HG02973 (cell line): ENCODE measurements around the gene CHAC1.
A peak's percentile ranks its signal among the peaks of the same experiment; 100 is the strongest.
"Not testable (repeated sequence)": the region's sequence is repeated elsewhere in the genome, so short reads cannot be mapped to it uniquely, and the experiment has no call there.

Experiments
- ATAC-seq: cut with Tn5 transposase; IDR thresholded peaks from one replicate; pipeline ENCODE4 v1.9.1; 2021; ENCODE audit warnings: moderate library complexity; ENCODE audit not compliant: unreplicated experiment

CHAC1 gene

GRCh38 chr15:40936709-40937666, 16.3 kb upstream of the CHAC1 start:
- no peak for ATAC-seq

- ATAC-seq: no peak
These were observed 15.3 kb upstream of the CHAC1 start for GRCh38 chr15:40937762-40938535.

DNA sequence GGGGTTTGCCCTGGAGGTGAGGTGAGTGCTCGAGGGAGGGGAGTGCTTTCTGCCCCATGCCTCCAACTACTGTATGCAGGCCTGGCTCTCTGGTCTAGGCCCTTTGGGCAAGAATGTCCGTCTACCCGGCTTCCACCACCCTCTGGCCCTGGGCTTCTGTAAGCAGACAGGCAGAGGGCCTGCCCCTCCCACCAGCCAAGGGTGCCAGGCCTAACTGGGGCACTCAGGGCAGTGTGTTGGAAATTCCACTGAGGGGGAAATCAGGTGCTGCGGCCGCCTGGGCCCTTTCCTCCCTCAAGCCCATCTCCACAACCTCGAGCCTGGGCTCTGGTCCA, 14.8 kb upstream of the CHAC1 start:
- ATAC-seq: no peak

DNA sequence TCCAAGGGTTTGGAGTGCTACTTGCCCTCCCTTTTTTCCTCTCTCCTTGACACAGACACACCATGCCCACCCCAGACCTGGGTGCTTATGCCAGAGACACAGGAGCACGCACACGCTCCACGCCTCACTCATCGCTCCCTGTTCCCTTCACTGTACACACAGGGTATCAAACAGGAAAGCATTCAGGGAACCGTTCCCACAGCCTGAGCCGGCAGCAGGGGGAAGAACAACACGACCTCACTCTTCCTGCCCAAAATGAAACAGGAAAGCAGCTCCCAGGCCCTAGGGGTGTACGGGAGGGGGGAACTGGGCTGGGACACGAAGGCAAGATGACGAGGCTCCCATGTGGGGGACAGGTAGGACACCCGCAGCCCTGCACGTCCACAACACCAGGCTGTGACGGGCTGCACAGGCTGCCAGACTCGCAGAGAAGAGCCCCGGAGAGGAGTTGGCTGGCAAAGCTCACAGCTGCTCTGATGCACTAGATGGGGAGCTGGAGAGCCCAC, 12.9 kb upstream of the CHAC1 start:
- no peak for ATAC-seq

DNA sequence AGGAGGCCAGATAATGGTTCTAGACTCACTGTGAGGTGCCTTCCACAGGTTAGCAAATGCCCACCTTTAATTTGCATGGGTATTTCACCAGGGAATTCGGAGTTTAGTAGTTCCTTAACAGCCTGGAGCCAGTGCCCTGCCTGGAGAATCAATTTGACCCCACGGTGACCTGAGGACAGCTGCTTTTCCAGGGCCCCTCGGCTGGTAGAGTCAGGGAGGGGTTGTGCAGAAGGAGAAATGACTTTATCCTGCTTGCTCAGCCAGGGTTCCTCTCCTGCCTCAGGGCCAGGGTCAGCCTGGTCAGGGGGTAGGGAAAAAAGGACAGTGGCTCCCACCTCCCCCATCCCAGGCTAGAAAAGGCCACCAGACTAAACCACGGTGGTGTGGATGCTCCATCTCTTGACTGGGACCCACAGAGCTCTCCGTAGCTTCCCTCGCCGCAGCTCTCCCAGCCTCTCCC, 12.2 kb upstream of the CHAC1 start:
- no peak for ATAC-seq

GRCh38 chr15:40941528-40942336, 11.5 kb upstream of the CHAC1 start:
- peak; percentile 52 for ATAC-seq

DNA sequence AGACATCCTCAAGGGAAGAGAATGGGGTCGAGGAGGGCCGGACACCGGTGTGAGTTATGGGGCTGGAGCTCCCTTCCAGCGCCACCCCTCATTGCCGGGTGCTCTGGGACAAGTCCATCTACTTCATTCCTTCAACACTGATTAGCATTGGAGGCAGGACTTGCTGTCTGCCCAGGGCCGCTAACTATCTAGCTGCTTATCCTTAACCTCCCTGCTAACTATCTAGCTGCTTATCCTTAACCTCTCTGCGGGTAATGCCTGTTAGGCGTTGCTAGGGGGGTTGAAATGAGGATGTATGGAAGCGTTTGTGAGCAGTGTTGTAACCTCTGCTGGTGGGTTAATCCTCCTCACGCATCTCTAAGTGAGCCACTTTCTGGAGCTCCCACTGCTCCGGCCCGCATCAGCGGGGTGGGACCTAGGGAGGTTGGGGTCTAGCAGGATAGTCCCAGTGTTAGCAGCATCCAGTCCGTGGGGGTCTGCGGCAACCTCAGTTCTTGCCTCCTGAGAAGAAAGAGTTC, 10.9 kb upstream of the CHAC1 start:
- ATAC-seq: no peak

- no peak for ATAC-seq
These were observed 10.4 kb upstream of the CHAC1 start for GRCh38 chr15:40942878-40943277.

DNA sequence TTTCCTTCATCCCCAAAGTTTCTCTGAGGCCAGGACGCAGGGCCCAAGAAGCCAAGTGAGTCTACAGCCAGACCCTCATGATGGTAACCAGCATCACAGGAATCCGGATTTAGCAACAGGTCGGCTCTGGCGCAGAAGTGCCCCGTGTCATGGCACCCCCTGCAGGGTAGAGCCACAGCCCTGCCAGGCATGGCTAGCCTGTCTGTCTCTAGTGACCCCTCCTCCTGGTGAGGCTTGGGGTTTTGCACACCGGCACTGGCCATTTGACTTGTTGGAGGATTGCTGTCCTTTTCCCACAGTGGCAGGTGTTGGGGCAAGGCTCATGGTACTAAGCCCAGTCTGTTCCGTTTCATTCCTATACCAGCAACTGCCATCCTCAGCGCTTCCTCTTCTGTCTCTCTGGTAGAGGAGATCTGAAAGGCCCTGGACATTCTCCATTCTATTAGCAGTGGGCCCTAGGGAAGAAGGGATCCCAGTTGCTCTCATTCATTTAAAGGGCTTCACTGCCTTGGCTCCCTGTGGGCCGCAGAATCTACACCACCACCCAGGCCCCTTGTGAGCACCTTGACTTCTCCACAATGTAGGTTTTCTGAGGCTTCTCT, 9.4 kb upstream of the CHAC1 start:
- no peak for ATAC-seq

GRCh38 chr15:40944510-40945296, 8.6 kb upstream of the CHAC1 start:
- no peak for ATAC-seq

DNA sequence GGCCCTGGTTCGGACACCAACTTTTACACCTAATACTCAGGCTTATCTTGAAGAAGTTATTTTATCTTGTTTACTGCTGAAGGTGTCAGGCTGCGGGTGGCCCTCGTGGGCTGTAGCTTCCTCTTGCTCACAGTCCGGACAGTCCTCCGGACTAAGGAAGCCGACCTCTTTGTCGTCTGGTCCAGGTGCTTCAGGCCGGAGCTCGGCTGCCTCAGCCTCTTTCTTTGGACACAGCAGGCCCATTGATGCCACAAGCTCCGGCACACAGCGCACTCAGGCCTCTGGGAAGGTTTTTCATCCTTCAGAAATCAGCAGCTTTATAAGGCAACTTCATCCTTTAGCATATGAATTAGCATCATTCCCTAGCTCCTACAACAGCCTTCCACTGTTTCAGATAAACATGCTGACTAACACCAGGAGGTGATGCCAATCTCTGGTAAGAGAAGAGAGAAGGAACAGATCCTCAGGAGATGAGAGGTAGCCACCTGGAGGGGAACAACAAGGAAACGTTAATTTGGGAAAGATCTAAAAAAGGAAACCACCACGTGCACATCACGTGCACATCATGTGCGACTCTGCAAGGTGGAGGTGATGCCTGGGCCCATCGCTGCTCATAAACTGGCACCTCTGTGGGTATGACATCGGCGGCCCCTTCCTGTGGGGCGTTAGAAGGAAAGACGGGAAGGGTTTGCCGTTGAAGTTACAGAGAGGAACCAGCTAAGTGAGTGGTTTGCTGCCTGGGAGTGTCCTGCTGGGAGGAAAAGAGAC, 4.4 kb upstream of the CHAC1 start:
- no peak for ATAC-seq

DNA sequence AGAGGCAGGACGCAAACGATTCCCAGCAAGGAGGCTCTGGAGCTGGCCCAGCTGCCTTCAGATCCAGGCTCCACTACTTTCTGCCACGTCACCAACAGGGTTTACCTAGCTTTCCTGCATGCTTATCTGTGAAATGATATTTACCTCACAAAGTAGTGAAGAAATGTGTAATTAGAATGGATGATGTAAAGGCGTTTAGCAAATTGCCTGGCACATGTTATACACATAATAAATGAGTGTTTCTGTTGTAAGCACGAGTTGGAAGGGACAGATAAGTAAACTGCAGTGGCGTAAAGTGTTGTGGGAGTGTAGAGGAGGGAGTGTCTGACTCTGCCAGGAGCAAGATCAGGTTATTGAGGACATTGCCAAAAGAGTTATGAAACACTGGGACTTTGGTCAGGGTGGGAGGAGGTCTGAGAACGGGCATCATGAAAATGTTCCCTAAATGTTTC, 3.5 kb upstream of the CHAC1 start:
- no peak for ATAC-seq

- no peak for ATAC-seq
These were observed 1.5 kb upstream of the CHAC1 start for GRCh38 chr15:40951764-40952163.

- ATAC-seq: no peak
These were observed 870 bp upstream of the CHAC1 start for GRCh38 chr15:40952301-40952900.

GRCh38 chr15:40953713-40954074, 423 bp downstream of the CHAC1 start:
- no peak for ATAC-seq

GRCh38 chr15:40954158-40954848, 1.0 kb downstream of the CHAC1 start:
- ATAC-seq: not testable (repeated sequence)

- ATAC-seq: no peak
These were observed 2.1 kb downstream of the CHAC1 start for GRCh38 chr15:40955141-40955903.
